Body of pancreas (tissue), 4 donors: ENCODE data around the gene C19orf25.

Experiments used
- CTCF ChIP-seq, 7 experiments: fragments of 450-650 bp in 4 of 7; fragments of 200-600 bp in 3 of 7; sonication (generic) in 3 of 7; IDR thresholded peaks; one replicate each; pipeline ENCODE4 v1.5.1; 2016 to 2019; ENCODE audit warnings: antibody characterized with exemption in 7 of 7
- POLR2A ChIP-seq, 3 donors: fragments of 450-650 bp; IDR thresholded peaks; one replicate each; pipeline ENCODE4 v1.6.1; 2016; ENCODE audit warnings: antibody characterized with exemption in 3 of 3, mild to moderate bottlenecking in 2 of 3

DNA sequence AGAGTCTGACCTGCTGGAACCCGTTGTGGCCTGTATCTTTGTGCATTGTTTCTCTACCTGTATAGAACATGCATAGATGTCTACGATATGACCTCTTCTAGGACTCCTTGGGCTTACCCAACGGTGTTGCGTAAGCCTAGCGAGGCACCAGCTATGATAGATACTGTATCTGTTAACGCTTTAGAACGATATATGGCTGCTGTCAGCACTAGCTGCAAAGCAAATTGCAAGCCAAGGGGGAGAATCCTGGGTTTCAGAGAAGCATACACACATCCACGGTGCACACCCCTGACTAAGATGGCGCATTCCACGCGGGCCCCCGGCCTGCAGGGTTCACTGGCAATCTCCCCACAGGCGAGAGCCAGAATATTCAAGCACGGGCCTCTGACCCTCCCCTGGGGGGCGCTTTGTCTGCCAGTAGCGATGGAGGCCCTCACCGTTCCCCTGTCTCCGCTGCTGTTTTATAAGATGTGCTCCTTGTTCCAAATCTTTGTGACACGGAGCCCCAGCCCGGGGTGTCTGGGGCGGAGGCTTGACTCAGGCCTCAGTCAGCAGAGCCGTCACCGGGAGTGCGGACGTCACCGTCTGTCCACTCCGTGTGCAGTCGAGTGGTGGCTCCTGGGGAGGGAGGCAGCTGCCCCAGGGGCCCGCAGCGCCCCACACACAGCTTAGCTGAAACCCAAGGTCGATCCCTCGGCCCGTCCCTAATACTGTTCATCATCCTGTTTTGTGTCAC lies 53.7 kb downstream of the C19orf25 start:
- no peak for TF ChIP-seq CTCF (IDR thresholded peaks at IDR 0.05)
- no peak for TF ChIP-seq POLR2A (IDR thresholded peaks at IDR 0.05)
